Mesangial cell (primary cell): ENCODE data around the gene SUPT5H. TPM values are rescaled to one million over a fixed set of nuclear protein-coding genes. Genes with fewer than 3 reads are reported as not detected.

Source experiments
- total RNA-seq: library from RNA; depleted of rRNA; stranded (reverse); fragments of >200 nt; gene quantifications from 2 replicates; pipeline ENCODE4 v1.2.3, GENCODE V29; 2015

SUPT5H gene
- 75.0 and 75.4 TPM in 2 replicates for total RNA-seq

DNA sequence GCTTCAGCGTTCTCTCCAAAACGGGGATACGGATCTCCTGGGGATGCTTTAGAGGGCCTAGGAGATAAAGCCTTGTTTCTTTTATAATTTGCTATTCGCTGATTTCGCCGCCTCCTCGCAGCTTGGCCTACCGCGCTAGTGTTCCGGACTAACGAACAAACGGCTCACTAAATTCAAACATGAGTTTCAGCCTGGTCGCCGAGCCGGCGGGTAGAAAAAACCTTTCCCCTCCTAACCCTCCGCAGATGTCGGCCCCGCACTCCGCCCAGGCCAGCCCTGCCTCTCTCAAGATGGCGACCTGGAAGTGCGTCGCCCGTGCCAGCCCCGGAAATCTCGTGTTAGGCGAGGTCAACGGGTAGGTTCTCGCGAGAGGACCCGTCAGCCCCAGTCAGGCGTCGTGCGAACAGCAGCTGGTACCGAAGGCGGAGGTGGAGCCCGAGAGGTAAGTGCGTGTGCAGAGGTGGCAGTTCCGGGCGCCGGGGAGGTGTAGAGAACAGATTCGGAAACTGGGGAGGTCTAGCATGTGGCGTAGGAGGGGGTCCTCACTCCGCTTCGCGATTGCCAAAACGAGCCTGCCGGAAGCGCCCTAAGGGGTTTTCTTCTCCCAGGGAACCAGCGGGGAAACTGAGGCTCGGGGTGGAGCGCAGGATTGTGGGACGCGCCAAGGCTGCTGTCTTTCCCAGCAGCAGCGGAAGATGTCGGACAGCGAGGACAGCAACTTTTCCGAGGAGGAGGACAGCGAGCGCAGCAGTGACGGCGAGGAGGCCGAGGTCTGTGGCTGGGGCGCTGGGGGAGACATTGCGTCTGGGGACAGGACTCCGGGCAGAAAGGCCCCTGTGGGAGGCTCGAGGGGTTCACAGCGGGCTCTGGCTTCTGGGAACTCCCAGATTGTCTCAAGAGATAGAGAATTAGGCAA is at the start of gene SUPT5H:
Gene SUPT5H (plus strand): TSS at position 387 of the 916 bp plus-strand sequence. CDS start 309 bp downstream, at position 696.

DNA sequence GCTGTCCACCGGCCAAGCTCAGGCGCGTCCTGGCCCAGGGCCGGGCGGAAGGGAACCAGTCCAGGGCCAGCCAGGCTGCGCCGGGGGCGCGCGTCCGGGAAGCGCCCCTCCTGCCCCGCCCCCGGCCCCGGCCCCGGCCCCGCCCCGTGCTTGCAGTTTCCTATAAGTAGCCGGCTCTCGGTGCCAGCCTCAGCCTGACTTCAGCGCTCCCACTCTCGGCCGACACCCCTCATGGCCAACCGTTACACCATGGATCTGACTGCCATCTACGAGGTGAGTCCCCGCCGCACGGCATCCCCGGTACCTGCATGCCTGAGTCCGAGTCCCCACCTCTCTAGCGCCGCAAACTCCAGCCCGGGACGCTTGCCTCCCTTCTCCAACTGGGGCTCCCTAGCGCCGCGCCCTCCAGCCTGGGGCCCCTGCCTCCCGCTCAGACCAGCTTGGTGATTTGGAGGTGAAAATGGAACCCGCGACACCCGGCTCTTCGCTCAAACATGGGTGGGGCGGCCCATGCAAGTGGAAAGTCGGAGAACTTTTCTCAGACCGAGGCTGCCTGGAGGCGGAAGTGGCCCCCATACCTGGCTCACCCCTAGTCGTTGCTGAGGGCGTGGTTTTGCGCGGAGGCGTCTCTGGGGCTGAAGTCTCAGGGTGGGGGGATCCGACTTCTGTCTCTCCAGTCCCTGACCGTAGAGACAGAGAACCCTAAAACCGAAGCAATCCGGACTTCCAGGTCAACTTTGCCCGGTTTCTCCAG is 38.5 kb upstream of the SUPT5H start, which contains the start of gene ZFP36:
Gene ZFP36 (plus strand): TSS at position 192 of the 754 bp plus-strand sequence. CDS start 58 bp downstream, at position 250.

DNA sequence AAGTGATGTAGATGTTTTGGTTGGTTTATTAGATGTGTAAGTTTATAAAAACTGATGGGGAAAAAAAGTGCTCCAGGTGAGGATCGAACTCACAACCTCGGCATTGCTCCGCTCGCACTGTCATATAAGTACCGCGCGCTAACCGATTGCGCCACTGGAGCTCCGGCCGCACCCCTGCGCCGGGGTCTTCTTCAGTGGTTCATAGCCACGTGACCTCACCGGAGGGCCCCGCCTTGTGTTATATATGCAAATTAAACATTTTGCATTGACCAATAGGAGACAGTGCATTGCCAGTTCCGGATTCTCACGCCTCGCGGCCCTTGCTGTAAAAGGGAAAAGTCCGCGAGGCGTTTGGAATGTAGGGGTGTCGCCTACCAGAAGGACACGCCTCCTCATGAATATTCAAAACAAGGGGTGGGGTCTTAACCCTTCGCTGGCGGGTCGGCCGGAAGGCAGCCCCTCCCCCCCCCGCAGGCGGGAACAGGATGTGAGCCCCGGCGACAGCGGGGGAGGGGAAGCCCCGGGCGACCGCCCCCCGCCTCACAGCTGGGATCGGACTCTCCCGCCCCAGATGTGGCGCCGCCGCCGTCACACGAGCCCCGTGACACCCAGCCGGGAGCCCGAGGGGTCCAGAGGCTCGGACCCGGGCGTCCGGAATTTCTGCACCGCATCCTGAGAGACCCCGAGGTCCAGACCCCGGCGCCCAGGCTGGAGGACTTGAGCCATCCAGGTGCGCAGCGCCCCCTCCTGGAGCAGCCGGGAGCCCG is 33.1 kb upstream of the SUPT5H start, which contains the start of gene PLEKHG2:
Gene PLEKHG2 (plus strand): TSS at position 570 of the 767 bp plus-strand sequence. CDS start 1,418 bp downstream, outside the sequence.

GRCh38 chr19:39435499-39436349 is 9.7 kb upstream of the SUPT5H start, which contains the start of gene RPS16:
RPS16 (minus strand) TSS chr19:39435949; CDS start chr19:39435895, 54 bp downstream.

GRCh38 chr19:39480337-39481228 is 35.2 kb downstream of the SUPT5H start, which contains the start of gene TIMM50:
TIMM50 (plus strand) TSS chr19:39480838; CDS start chr19:39480854, 16 bp downstream.

GRCh38 chr19:39498798-39499642 is 53.6 kb downstream of the SUPT5H start, which contains the start of gene DLL3:
DLL3 (plus strand) TSS chr19:39498947; CDS start chr19:39498975, 28 bp downstream.

GRCh38 chr19:39514840-39515550 is 69.6 kb downstream of the SUPT5H start, which contains the start of gene SELENOV:
SELENOV (plus strand) TSS chr19:39515139; CDS start chr19:39515213, 74 bp downstream.

Other genes with a start within 250 kb of the SUPT5H start
- gene NCCRP1, start 248.6 kb upstream of the SUPT5H start, total RNA-seq: 0.25 TPM in 1 of 2 replicates, not detected in the other
- not detected in 2 replicates for gene SYCN, start 241.3 kb upstream of the SUPT5H start, total RNA-seq
- not detected in 2 replicates for gene IFNL3, start 200.6 kb upstream of the SUPT5H start, total RNA-seq
- gene IFNL4, start 196.7 kb upstream of the SUPT5H start, total RNA-seq: not detected in 2 replicates
- gene IFNL2, start 177.2 kb upstream of the SUPT5H start, total RNA-seq: not detected in 2 replicates
- gene IFNL1, start 149.2 kb upstream of the SUPT5H start, total RNA-seq: not detected in 2 replicates
- gene LRFN1, start 124.7 kb upstream of the SUPT5H start, total RNA-seq: 0.65 and 1.0 TPM in 2 replicates
- not detected in 2 replicates for gene GMFG, start 109.5 kb upstream of the SUPT5H start, total RNA-seq
- 94.0 and 133 TPM in 2 replicates for gene SAMD4B, start 103.2 kb upstream of the SUPT5H start, total RNA-seq
- gene PAF1, start 54.5 kb upstream of the SUPT5H start, total RNA-seq: 39.7 and 61.4 TPM in 2 replicates
- gene MED29, start 54.2 kb upstream of the SUPT5H start, total RNA-seq: 46.3 and 64.5 TPM in 2 replicates
- gene ZFP36, start 38.7 kb upstream of the SUPT5H start, total RNA-seq: 15.0 and 34.1 TPM in 2 replicates
- 27.1 and 55.8 TPM in 2 replicates for gene PLEKHG2, start 32.9 kb upstream of the SUPT5H start, total RNA-seq
- gene RPS16, start 9.6 kb upstream of the SUPT5H start, total RNA-seq: 2,011 and 2,213 TPM in 2 replicates
- 97.4 and 144 TPM in 2 replicates for gene TIMM50, start 35.3 kb downstream of the SUPT5H start, total RNA-seq
- gene DLL3, start 53.4 kb downstream of the SUPT5H start, total RNA-seq: 1.9 and 2.8 TPM in 2 replicates
- gene SELENOV, start 69.6 kb downstream of the SUPT5H start, total RNA-seq: 0.81 TPM in 1 of 2 replicates, not detected in the other
- 3.3 and 3.9 TPM in 2 replicates for gene EID2B, start 87.3 kb downstream of the SUPT5H start, total RNA-seq
- gene EID2, start 94.6 kb downstream of the SUPT5H start, total RNA-seq: 13.2 and 19.5 TPM in 2 replicates
- gene LGALS13, start 156.9 kb downstream of the SUPT5H start, total RNA-seq: not detected in 2 replicates
- not detected in 2 replicates for gene LGALS16, start 210.3 kb downstream of the SUPT5H start, total RNA-seq